Activated CD8-positive, alpha-beta memory T cell treated with anti-CD3 and anti-CD28 coated beads, Interleukin-2, amount 50 U/mL, for 48 hours (primary cell): ENCODE measurements around the gene MDFI.

Experiments used
- DNase-seq: peaks from one replicate; pipeline ENCODE4 v3.0.0-alpha.2; 2020

MDFI gene

GRCh38 chr6:41674231-41675000 is 36.1 kb downstream of the MDFI start:
- DNase-seq, result no peak

GRCh38 chr6:41675176-41675775 is 37.0 kb downstream of the MDFI start:
- DNase-seq, result no peak

- no peak for DNase-seq
Measured at GRCh38 chr6:41675992-41676391, 37.7 kb downstream of the MDFI start.

GRCh38 chr6:41676431-41676830 is 38.2 kb downstream of the MDFI start:
- no peak for DNase-seq

- DNase-seq, result no peak
Measured at GRCh38 chr6:41677124-41677921, 39.1 kb downstream of the MDFI start.

GRCh38 chr6:41678511-41679084 is 40.3 kb downstream of the MDFI start:
- no peak for DNase-seq

- DNase-seq, result no peak
Measured at GRCh38 chr6:41679696-41680095, 41.4 kb downstream of the MDFI start.

GRCh38 chr6:41680182-41680965 is 42.1 kb downstream of the MDFI start:
- DNase-seq, result no peak

- peak; percentile 80 for DNase-seq
Measured at GRCh38 chr6:41682056-41682477, 43.8 kb downstream of the MDFI start.

GRCh38 chr6:41682497-41683272 is 44.4 kb downstream of the MDFI start:
- DNase-seq, result peak; percentile 58

- DNase-seq, result no peak
Measured at GRCh38 chr6:41683273-41683522, 44.9 kb downstream of the MDFI start.

- peak; percentile 92 for DNase-seq
Measured at GRCh38 chr6:41683523-41684310, 45.4 kb downstream of the MDFI start.

GRCh38 chr6:41684311-41685180 is 46.3 kb downstream of the MDFI start:
- no peak for DNase-seq

GRCh38 chr6:41685641-41686380 is 47.5 kb downstream of the MDFI start:
- DNase-seq, result no peak

GRCh38 chr6:41687501-41688175 is 49.4 kb downstream of the MDFI start:
- DNase-seq, result no peak

- no peak for DNase-seq
Measured at GRCh38 chr6:41688256-41688965, 50.1 kb downstream of the MDFI start.

GRCh38 chr6:41689171-41690008 is 51.1 kb downstream of the MDFI start:
- DNase-seq, result no peak
